ENCODE data around the gene APIP.
A peak's percentile ranks its signal among the peaks of the same experiment; 100 is the strongest.
"Not testable (repeated sequence)": the region's sequence is repeated elsewhere in the genome, so short reads cannot be mapped to it uniquely, and the experiment has no call there.

The APIP gene

DNA sequence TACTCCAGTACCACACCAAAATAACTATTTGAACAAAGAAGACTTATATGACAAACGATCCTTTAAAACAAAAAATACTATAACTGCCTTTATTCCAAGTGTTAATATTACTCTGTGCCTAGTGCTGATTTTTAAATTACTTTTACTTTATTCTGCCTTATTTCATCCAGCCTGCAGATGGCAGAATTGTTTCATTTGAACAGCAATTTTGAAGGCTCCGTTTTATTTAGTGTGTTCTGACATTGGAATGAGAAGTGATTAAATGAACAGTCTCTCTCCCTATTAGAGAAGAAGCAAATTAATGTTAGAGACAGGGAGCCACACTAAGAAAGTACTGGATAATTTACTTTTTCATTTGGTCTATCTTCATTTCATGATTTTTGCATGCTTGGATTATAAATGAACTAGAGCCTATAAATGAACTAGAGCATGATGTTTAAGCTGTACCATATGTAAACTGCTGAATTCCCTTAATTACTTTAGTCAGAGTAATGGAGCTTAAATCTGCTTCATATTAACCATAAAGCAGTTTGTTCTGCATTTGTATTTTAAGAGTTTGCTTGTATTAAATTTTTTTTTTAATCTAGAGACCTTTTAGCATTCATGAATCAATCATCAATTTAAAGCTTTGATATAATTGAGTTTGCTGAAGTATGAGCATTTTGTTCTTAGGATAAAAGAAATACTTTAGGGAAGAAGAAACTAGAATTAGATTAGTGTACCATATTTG is 10.1 kb upstream of the APIP start:
- peak; percentile 22 for DNase-seq (ENCODE audit: low spot score)

GRCh38 chr11:34924714-34925113 is 8.5 kb upstream of the APIP start:
- DNase-seq (ENCODE audit: low spot score) = no peak

- no peak for DNase-seq (ENCODE audit: low spot score)
These were observed 5.0 kb upstream of the APIP start for GRCh38 chr11:34921156-34921555.

DNA sequence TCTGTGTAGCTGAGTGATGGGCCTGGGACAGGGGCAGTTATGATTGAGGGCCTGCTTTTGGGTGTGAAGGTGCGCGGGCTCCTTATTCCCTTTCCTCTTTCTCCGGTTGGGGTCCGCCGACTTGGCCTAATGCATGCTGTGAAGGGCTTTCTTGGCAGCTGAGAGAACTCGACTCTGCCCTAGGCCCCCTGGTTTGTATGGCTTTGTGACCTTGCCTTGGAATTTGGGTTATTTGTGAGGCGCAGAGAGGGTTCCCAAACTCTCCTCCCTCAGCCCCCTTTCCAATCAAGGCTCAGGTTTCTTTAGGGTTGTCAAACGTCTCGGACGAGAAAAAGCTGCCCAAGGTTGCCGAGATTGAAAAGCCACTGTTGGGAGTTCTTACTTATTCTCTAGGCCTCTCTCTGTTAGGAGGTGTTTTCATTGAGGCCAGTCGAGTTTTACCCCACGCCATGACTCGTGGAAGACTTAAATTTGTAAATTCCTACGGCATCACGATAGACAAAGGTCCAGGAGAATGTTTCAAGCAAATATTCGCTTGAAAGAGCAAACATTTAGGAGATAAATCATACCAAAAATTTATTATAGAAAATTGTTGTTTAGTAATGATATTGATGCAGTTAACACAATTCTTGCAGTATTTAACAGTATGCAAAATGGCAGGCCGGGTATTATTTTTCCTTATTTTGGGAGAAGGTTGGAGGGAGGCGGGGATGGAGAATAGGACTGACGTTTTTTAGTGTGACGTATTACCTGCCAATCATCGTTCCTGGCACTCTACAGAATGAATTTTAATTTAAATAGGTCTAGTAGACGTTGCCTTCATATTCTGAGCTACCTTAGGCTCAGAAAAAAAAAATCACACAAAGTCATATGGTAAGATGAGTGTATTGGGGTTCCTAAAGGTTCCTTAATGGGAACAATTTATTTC is 928 bp upstream of the APIP start:
- no peak for DNase-seq (ENCODE audit: low spot score)

DNA sequence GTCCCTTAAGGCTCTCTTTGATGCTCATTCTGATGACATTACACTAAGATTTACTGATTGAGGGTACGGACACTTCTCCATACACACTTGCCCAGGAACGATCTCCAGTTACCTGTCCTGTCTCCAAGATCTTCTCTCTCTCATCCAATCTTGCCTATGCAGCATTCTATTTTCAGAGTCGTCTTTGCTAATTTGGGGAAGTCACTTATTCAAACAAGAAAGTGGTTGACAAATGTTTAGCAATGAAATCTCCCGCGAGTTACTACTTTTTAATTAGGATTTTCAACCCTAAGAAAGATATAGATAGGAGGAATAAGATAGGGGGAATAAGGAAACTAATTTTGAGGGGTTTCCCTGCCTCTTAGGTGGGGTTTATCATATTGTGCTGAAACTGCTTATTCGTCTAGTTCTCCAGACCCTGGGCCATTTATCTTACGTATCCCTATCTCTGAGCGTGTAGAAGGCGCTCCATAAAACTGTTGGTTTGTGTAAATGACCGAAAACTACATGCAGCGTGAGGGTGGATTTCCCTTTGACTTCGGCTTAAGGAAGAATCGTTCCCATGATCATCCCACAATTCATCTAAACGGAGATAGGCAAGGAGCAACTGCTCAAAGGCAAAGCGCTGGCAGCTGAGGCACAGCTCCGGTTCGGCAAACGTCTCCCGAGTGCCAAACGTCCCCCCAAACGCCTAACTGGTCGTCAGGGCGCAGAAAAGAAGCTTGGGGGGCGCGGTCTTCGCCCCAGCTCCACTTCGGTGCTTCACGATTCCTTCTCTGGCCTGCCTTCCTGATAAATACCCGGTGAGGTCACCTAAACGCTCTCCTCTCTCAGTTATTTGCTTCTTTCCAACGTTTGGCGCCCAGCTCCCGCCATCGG is 804 bp downstream of the APIP start:
- peak; percentile 44 for DNase-seq (ENCODE audit: low spot score)

GRCh38 chr11:34913556-34913955 is 2.6 kb downstream of the APIP start:
- DNase-seq (ENCODE audit: low spot score) = not testable (repeated sequence)

DNA sequence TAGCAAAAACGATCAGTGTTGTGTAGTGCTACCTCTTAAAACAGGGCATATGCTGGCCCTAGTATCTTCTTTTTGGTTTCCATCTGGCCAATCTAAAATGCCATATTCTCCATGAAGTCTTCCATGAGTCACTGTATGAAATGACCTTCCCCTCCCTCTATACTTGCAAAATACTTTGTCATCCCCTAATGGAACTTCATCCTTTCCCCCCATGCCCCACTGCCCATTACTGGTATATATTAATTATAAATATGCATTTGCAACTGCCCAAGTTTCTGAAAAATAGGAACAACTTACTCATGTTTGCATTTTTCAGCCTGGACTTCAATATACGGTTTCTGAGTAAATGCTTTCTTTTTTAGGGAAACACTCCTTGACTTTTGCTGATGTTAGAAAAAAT is 4.5 kb downstream of the APIP start:
- DNase-seq (ENCODE audit: low spot score) = no peak

GRCh38 chr11:34910817-34911216 is 5.4 kb downstream of the APIP start:
- DNase-seq (ENCODE audit: low spot score) = no peak

DNA sequence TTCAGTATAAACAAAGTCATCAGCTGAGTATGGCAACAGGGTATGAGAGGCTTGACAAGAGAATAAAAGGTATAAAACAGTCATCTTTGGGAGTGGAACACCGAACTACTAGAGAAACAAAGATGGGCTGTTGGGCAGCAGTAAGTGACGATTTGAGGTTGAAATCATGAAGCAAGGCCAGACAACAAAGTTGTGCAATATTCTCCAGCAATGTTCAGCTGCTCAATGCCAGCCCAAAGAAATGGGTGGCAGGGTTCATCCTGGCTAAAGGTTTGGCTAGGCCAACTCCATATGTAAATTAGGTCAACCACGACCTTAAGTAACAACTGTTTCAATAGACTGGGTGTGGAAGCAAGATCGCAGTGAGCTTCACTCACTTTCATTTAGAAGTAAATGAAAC is 6.2 kb downstream of the APIP start:
- no peak for DNase-seq (ENCODE audit: low spot score)

GRCh38 chr11:34909415-34909814 is 6.8 kb downstream of the APIP start:
- no peak for DNase-seq (ENCODE audit: low spot score)

DNA sequence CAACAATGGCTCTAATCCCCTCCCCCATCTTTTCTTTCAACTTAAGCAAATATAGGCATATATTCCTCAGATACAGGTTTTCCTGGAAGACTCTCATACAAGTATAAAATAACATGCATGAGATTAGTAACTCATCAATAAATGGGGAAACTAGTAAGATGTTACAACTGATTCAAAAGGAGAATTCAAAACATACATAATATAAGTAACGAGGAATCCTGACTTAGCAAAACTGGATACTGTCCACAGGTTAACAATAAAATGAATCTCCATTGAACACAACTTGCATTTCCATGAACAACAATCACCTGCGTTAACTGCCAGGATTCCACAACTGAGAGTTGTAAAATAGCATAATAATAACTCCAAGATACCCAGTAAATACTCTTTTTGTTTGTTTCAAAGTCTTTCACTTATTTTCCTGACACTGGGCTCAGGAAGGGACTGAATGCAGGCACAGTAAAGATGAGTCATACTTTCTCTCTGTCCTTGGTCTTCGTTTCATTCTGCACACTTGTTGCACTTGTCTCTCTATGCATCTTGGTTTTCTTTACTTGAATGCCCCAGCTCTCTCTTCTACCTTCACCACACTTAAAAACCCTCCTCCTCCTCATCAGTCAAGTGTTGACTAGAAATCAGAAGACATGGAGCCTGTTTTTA is 8.1 kb downstream of the APIP start:
- DNase-seq (ENCODE audit: low spot score) = no peak

DNA sequence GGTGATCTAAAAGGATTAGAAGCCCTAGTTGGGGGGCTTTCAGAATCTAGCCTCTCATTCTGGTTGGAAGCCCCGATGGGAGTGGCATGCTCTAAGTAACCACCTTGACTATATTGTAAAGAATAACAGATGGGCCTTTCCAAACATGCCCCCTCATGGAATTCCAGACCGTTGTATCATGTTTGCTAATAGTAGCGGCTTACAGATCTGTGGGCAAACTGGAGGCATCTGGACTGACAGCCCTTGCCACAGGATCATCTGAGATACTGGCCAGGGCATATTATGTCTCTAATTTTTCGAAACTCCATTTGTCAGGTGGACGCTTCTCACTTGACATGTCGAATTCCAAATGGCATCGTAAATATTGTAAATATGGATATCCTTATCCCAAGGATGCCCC is 10.5 kb downstream of the APIP start:
- no peak for DNase-seq (ENCODE audit: low spot score)

- DNase-seq (ENCODE audit: low spot score) = no peak
These were observed 11.7 kb downstream of the APIP start for GRCh38 chr11:34904421-34904955.

DNA sequence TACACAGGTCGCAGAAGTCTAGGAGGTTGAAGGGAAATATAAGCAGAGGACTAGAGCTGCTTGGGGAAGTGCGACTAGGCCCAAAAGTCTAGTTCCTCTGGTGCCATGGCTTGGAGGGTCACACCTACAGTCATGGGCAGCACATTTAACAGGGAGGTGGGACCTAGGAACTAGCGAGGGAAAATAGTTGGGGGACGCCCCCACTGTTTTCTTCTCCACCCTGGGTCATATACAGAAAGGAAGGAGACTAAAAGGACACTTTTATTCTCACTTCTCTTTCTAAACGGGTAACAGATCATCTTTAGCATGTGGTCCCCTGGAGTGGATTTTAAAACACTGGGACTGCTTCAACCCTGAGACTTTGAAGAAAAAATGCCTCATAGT is 16.6 kb downstream of the APIP start:
- no peak for DNase-seq (ENCODE audit: low spot score)

DNA sequence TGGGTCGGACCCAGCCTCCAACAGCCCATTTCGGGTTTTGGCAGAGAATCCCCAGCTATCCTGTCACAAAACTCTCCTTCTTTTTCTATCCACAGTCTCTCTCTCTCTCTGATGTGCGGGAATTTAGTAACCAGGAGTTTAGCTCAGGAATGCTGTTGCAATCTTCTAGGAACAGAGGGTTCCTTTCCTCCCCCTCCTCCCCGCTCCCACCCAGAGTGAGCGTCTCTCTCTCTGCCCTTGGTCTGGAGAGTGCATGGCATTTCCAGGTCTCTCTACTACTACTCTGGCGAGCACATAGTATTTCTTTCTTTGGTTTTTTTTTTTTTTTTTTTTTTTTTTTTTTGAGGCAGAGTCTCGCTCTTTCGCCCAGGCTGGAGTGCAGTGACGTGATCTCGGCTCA is 17.7 kb downstream of the APIP start:
- no peak for DNase-seq (ENCODE audit: low spot score)

- no peak for DNase-seq (ENCODE audit: low spot score)
These were observed 18.9 kb downstream of the APIP start for GRCh38 chr11:34897171-34897870.

- DNase-seq (ENCODE audit: low spot score) = not testable (repeated sequence)
These were observed 20.0 kb downstream of the APIP start for GRCh38 chr11:34896191-34896590.

DNA sequence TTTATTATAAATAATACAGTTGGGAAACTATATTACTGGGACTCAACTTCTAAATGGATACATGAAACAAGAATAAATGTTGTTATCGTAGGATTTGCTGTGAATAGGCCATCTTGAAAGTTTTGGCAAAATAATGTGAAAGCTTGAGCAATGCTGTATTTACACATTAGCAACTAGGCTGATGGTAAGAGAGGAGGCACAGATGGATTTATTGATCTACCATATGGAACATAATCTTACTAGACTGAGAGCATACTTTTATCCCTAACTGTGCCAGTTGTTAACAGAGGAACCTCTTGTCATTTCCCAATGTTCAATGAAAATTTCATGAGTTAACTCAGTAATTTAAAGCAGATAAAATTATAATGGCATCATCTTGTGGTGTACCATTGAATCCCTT is 22.8 kb downstream of the APIP start:
- no peak for DNase-seq (ENCODE audit: low spot score)

GRCh38 chr11:34891611-34892010 is 24.6 kb downstream of the APIP start:
- DNase-seq (ENCODE audit: low spot score) = no peak

DNA sequence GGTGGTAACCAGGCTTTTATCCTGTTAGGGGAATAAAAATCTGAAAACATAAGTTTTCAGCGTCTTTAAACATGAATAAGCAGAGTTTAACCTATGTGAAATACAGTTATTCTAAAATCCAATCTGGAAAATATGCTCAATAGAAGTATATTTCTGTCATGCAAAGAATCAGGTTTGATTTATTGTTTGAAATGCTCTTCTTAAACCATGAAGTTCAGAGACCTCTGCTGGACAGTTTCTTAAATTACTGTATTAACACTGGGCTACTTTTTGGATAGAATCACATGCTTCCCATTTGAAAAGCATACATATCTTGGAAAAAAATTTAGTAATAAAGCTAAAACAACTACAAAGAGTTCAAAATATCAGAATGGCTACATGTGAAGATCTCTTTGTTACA is 25.4 kb downstream of the APIP start:
- peak; percentile 22 for DNase-seq (ENCODE audit: low spot score)

DNA sequence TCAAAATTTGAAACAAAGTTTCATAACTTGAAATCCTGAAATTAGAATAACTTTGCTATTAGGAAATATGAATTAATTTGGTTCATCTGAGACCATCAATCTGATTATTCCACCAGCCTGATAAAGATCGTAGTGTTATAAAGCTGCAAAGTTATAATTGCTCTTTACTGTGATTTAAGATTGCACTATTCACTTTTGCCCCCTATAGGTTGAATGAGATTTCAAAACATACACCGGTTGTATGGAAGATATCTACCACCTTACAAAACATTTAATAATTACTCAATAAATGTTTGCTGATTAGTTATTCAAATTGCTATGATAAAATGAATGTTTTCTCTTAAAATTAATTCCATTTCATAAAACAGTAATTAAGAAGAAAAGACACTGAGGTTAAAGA is 26.1 kb downstream of the APIP start:
- DNase-seq (ENCODE audit: low spot score) = no peak

All from AG20443 (cell line).